ENCODE measurements around the gene TANGO6. TPM values are rescaled to one million over a fixed set of nuclear protein-coding genes. Genes with fewer than 3 reads are reported as not detected.

TANGO6 gene
- total and polyA plus RNA-seq, 2 of the 8 experiments (the other 6 are each of a cell fraction or from before 2014, with no cell fraction given) = 5.0 to 19.5 TPM

DNA sequence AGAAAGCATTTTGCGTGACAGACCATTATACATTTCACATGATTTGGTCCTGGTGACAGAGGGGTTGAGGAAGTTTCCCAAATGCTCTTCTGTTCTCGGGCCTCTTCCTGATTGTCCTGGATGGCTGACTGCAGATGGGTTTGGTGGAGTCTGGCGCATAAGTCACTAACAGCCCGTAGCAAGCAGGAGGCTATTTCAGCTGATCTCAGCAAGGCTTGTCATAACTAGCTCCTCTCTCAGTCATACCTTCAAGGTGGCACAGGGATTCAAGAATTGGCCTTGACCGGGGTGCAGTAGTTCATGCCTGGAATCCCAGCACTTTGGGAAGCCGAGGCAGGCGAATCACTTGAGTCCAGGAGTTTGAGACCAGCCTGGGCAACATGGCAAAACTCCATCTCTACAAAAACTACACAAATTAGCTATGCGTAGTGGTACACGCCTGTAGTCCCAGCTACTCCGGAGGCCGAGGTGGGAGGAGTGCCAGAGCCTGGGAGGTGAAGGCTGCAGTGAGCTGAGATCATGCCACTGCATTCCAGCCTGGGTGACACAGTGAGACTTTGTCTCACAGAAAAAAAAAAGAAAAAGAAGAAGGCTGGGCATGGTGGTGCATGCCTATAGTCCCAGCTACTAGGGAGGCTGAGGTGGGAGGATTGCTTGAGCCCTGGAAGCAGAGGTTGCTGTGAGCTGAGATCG, 193.2 kb downstream of the TANGO6 start (continued):
- no peak for TF ChIP-seq BACH1 (IDR thresholded peaks at IDR 0.05; ENCODE audit: low read length)
- no peak for TF ChIP-seq GTF2F1 (IDR thresholded peaks at IDR 0.05; ENCODE audit: borderline replicate concordance, low read depth, low read length)
- no peak for TF ChIP-seq SRF (IDR thresholded peaks at IDR 0.05; ENCODE audit: low read depth, low read length)
